ENCODE measurements around the gene SLC9A8.

Gene SLC9A8

GRCh38 chr20:49880177-49880576 lies 67.5 kb downstream of the SLC9A8 start:
- no peak for DNase-seq (ENCODE audit: low read depth)

- DNase-seq (ENCODE audit: low read depth): no peak
These were observed 68.3 kb downstream of the SLC9A8 start for GRCh38 chr20:49880724-49881445.

- no peak for DNase-seq (ENCODE audit: low read depth)
These were observed 69.7 kb downstream of the SLC9A8 start for GRCh38 chr20:49882171-49882970.

GRCh38 chr20:49883246-49883802 lies 70.7 kb downstream of the SLC9A8 start:
- no peak for DNase-seq (ENCODE audit: low read depth)

GRCh38 chr20:49885558-49886332 lies 73.1 kb downstream of the SLC9A8 start:
- no peak for DNase-seq (ENCODE audit: low read depth)

GRCh38 chr20:49886571-49887213 lies 74.1 kb downstream of the SLC9A8 start:
- no peak for DNase-seq (ENCODE audit: low read depth)

GRCh38 chr20:49887251-49888211 lies 74.9 kb downstream of the SLC9A8 start:
- no peak for DNase-seq (ENCODE audit: low read depth)

- peak; percentile 33 for DNase-seq (ENCODE audit: low read depth)
These were observed 75.8 kb downstream of the SLC9A8 start for GRCh38 chr20:49888212-49889000.

- no peak for DNase-seq (ENCODE audit: low read depth)
These were observed 76.6 kb downstream of the SLC9A8 start for GRCh38 chr20:49889001-49889934.

GRCh38 chr20:49889935-49890333 lies 77.3 kb downstream of the SLC9A8 start:
- DNase-seq (ENCODE audit: low read depth): no peak

GRCh38 chr20:49890471-49891361 lies 78.1 kb downstream of the SLC9A8 start:
- DNase-seq (ENCODE audit: low read depth): no peak

GRCh38 chr20:49891476-49892110 lies 79.0 kb downstream of the SLC9A8 start:
- DNase-seq (ENCODE audit: low read depth): no peak

GRCh38 chr20:49892260-49892659 lies 79.6 kb downstream of the SLC9A8 start:
- DNase-seq (ENCODE audit: low read depth): no peak

GRCh38 chr20:49892817-49893216 lies 80.2 kb downstream of the SLC9A8 start:
- DNase-seq (ENCODE audit: low read depth): no peak

- DNase-seq (ENCODE audit: low read depth): no peak
These were observed 80.8 kb downstream of the SLC9A8 start for GRCh38 chr20:49893242-49894072.

GRCh38 chr20:49894073-49894470 lies 81.4 kb downstream of the SLC9A8 start:
- DNase-seq (ENCODE audit: low read depth): no peak
